Measurements from ENCODE around the gene RGMA. TPM values are rescaled to one million over a fixed set of nuclear protein-coding genes. Genes with fewer than 3 reads are reported as not detected.

RGMA gene
- total RNA-seq, 5 donors from 2014 or later (not counting 1 experiment from before 2014, with no cell fraction given): 0.15 to 0.44 (median 0.23) TPM; not detected in 2

- H3K36me3 ChIP-seq (ENCODE audit: control insufficient read depth in 2 of 2, extremely low read depth in 1 of 2, insufficient read depth in 1 of 2, low read length in 1 of 2): peaks cover 11 to 15% of the 10 kb centered on the region in 2 donors
- no peak for ATAC-seq (replicated peaks in 1 of 4)
- H3K27me3 Mint-ChIP-seq: peaks cover 0 to 2% of the 10 kb centered on the region in 2 donors
- no peak overlapping the region for H3K27ac ChIP-seq (ENCODE audit: low read length)
- peaks cover 22 to 24% (median 24%) of the 10 kb centered on the region in 3 donors for H3K4me1 Mint-ChIP-seq
- ChIA-PET POLR2A (interaction anchor here in 1 of 2 donors (0.5 kb wide), 1 partner anchor 71 kb away, joined by 5 read pairs; no protein-coding TSS in a partner anchor), CTCF (interaction anchor here (0.5 to 4.0 kb wide), 6 partner anchors 9 to 1292 kb away, joined by 3 to 50 read pairs (median 4); no protein-coding TSS in a partner anchor)
- WGBS (ENCODE audit: insufficient coverage): 64% methylated on average over 8 of the region's 9 CpGs
- H3K4me3 ChIP-seq (ENCODE audit: control insufficient read depth in 1 of 2, extremely low read depth in 1 of 2, low read length in 1 of 2): no peak overlapping the region
- H3K27ac Mint-ChIP-seq: no peak overlapping the region
- H3K36me3 Mint-ChIP-seq: peaks cover 7% of the 10 kb centered on the region
- no peak overlapping the region for H3K4me3 Mint-ChIP-seq
- no peak for DNase-seq
- H3K9me3 ChIP-seq: no peaks in the 10 kb centered on the region
- H3K9me3 Mint-ChIP-seq: no peaks in the 10 kb centered on the region
- peaks cover 0 to 9% of the 10 kb centered on the region in 2 experiments for H3K27me3 ChIP-seq (replicated peaks in 1 of 2; ENCODE audit: control insufficient read depth in 2 of 2, extremely low read depth in 1 of 2, insufficient read depth in 2 of 2, low read length in 1 of 2)
- H3K4me1 ChIP-seq (ENCODE audit: control insufficient read depth in 1 of 2, extremely low read depth in 1 of 2, insufficient read depth in 2 of 2, low read length in 2 of 2): peaks cover 0 to 36% of the 10 kb centered on the region in 2 experiments
Observed at GRCh38 chr15:93031103-93031464, 57.9 kb downstream of the RGMA start.

GRCh38 chr15:93030430-93031102, 58.4 kb downstream of the RGMA start:
- Mint-ChIP-seq H3K27ac (peak overlapping the region; percentile 48 to 67), H3K36me3 (peaks cover 12% of the 10 kb centered on the region), H3K4me3 (peak overlapping the region in 1 of 3 donors; percentile 26), H3K9me3 (no peaks in the 10 kb centered on the region), H3K4me1 (peaks cover 22 to 24% (median 22%) of the 10 kb centered on the region in 3 donors), H3K27me3 (no peaks in the 10 kb centered on the region)
- DNase-seq (peak in 34 of 35 experiments; percentile 25 to 83 (median 52)), ATAC-seq (replicated peaks in 1 of 4) (peak; percentile 74 to 79 (median 77))
- Histone ChIP-seq H3K4me3 (ENCODE audit: control insufficient read depth in 1 of 2, extremely low read depth in 1 of 2, low read length in 1 of 2) (no peak overlapping the region), H3K27me3 (replicated peaks in 1 of 2; ENCODE audit: control insufficient read depth in 2 of 2, extremely low read depth in 1 of 2, insufficient read depth in 2 of 2, low read length in 1 of 2) (peaks cover 0 to 8% of the 10 kb centered on the region in 2 experiments), H3K27ac (ENCODE audit: low read length) (no peak overlapping the region), H3K9me3 (no peaks in the 10 kb centered on the region), H3K4me1 (ENCODE audit: control insufficient read depth in 1 of 2, extremely low read depth in 1 of 2, insufficient read depth in 2 of 2, low read length in 2 of 2) (peaks cover 0 to 32% of the 10 kb centered on the region in 2 experiments), H3K36me3 (ENCODE audit: control insufficient read depth in 2 of 2, extremely low read depth in 1 of 2, insufficient read depth in 1 of 2, low read length in 1 of 2) (peaks cover 12 to 20% of the 10 kb centered on the region in 2 donors)
- CTCF ChIA-PET: interaction anchor here (0.5 to 4.0 kb wide), 13 partner anchors 10 to 1293 kb away, joined by 3 to 50 read pairs (median 3); no protein-coding TSS in a partner anchor
- 47% methylated on average over 7 of the region's 20 CpGs for WGBS (ENCODE audit: insufficient coverage)
- POLR2A ChIA-PET: interaction anchor here in 1 of 2 donors (0.5 to 0.7 kb wide), 2 partner anchors 71 to 131 kb away, joined by 3 to 5 read pairs; no protein-coding TSS in a partner anchor

- Mint-ChIP-seq H3K27ac (peak overlapping the region; percentile 48 to 67), H3K36me3 (peaks cover 18% of the 10 kb centered on the region), H3K9me3 (no peaks in the 10 kb centered on the region), H3K27me3 (no peaks in the 10 kb centered on the region), H3K4me3 (peak overlapping the region in 1 of 3 donors; percentile 37), H3K4me1 (peaks cover 28 to 30% (median 28%) of the 10 kb centered on the region in 3 donors)
- ATAC-seq (replicated peaks in 1 of 4) (no peak), DNase-seq (no peak)
- H3K27ac ChIP-seq (ENCODE audit: low read length): no peak overlapping the region
- 84% methylated on average over 11 of the region's 12 CpGs for WGBS (ENCODE audit: insufficient coverage)
- H3K4me1 ChIP-seq (ENCODE audit: control insufficient read depth in 1 of 2, extremely low read depth in 1 of 2, insufficient read depth in 2 of 2, low read length in 2 of 2): peaks cover 3 to 39% of the 10 kb centered on the region in 2 experiments
- ChIA-PET CTCF (interaction anchor here (0.6 to 4.0 kb wide), 12 partner anchors 17 to 1294 kb away, joined by 3 to 50 read pairs (median 4); no protein-coding TSS in a partner anchor), POLR2A (interaction anchor here in 1 of 2 donors (0.7 kb wide), 1 partner anchor 130 kb away, joined by 3 read pairs; no protein-coding TSS in a partner anchor)
- no peak overlapping the region for H3K4me3 ChIP-seq (ENCODE audit: control insufficient read depth in 1 of 2, extremely low read depth in 1 of 2, low read length in 1 of 2)
- H3K36me3 ChIP-seq (ENCODE audit: control insufficient read depth in 2 of 2, extremely low read depth in 1 of 2, insufficient read depth in 1 of 2, low read length in 1 of 2): peaks cover 16 to 27% of the 10 kb centered on the region in 2 donors
- no peaks in the 10 kb centered on the region for H3K9me3 ChIP-seq
- H3K27me3 ChIP-seq (replicated peaks in 1 of 2; ENCODE audit: control insufficient read depth in 2 of 2, extremely low read depth in 1 of 2, insufficient read depth in 2 of 2, low read length in 1 of 2): peaks cover 0 to 8% of the 10 kb centered on the region in 2 experiments
Observed at GRCh38 chr15:93029836-93030429, 59.1 kb downstream of the RGMA start.

DNA sequence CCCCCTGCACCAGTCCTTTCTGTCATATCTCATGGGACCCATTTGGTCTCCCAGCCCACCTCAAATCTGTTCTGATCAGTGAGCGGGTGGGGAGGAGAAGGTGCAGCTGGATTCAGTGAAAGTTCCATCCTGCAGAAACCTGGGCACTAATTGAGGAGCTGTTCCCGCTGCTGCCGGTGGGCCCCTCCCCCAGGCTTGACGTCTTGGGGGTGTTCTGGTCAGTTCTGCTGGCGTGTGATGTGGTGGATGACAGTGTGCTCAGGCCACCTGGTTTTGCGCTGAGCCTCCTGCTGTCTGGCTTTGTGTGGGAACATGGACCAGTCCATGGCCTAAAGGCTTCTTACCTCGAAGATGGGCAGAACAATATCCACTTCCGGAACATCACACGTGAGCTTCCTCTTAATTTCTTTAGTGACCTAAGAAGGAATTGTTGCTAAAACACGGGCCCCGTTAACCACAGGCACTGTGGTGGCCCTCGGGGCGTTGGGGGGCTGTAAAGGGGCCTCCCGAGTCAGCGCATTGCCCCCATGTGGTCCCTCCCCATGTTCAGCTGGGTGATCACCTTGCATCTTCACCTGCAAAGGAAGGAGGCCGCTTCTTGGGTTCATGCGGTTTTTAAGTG, 59.7 kb downstream of the RGMA start:
- Mint-ChIP-seq H3K27me3 (no peaks in the 10 kb centered on the region), H3K4me1 (peaks cover 34 to 36% (median 34%) of the 10 kb centered on the region in 3 donors), H3K9me3 (no peaks in the 10 kb centered on the region), H3K27ac (peak overlapping the region; percentile 44 to 67), H3K4me3 (peak overlapping the region in 1 of 3 donors; percentile 37), H3K36me3 (peaks cover 24% of the 10 kb centered on the region)
- DNase-seq (no peak), ATAC-seq (replicated peaks in 1 of 4) (no peak)
- POLR2A ChIA-PET: no interaction called here
- Histone ChIP-seq H3K27ac (ENCODE audit: low read length) (no peak overlapping the region), H3K4me3 (ENCODE audit: control insufficient read depth in 1 of 2, extremely low read depth in 1 of 2, low read length in 1 of 2) (no peak overlapping the region), H3K27me3 (replicated peaks in 1 of 2; ENCODE audit: control insufficient read depth in 2 of 2, extremely low read depth in 1 of 2, insufficient read depth in 2 of 2, low read length in 1 of 2) (peaks cover 0 to 8% of the 10 kb centered on the region in 2 experiments), H3K4me1 (ENCODE audit: control insufficient read depth in 1 of 2, extremely low read depth in 1 of 2, insufficient read depth in 2 of 2, low read length in 2 of 2) (peaks cover 3 to 44% of the 10 kb centered on the region in 2 experiments), H3K9me3 (no peaks in the 10 kb centered on the region), H3K36me3 (ENCODE audit: control insufficient read depth in 2 of 2, extremely low read depth in 1 of 2, insufficient read depth in 1 of 2, low read length in 1 of 2) (peaks cover 22 to 33% of the 10 kb centered on the region in 2 donors)
- CTCF ChIA-PET: interaction anchor here (0.7 to 4.0 kb wide), 8 partner anchors 18 to 1091 kb away, joined by 3 to 50 read pairs (median 4); no protein-coding TSS in a partner anchor
- WGBS (ENCODE audit: insufficient coverage): 45% methylated on average over 12 of the region's 17 CpGs

DNA sequence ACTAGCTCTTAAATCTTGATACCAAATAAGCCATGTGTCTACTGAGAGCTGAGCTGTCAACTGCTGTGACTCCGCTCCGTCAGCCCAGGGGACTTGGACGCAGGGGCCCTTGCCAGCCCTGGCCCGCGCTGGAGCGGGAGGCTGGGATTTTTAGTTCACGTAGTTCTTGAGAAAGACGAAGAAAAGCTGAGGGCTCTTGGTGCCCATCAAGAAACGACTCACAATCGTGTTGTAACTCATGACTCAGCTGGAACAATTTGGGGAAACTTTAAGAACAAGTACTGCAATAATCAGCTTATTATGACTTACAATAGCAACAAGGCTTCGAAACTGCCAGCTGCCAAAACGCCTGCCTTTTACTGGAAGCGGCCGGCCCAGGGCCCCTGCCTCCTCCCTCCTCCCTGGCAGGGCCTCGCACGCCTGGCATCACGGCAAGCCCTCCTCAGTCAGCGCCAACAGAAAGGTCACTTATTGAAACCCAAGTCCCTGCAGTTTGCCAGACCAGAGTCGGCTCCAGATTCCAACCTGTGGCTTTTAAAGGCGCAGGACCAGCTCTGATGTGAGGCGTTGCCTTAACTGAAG, 60.3 kb downstream of the RGMA start:
- Histone ChIP-seq H3K4me1 (ENCODE audit: control insufficient read depth in 1 of 2, extremely low read depth in 1 of 2, insufficient read depth in 2 of 2, low read length in 2 of 2) (peaks cover 3 to 46% of the 10 kb centered on the region in 2 experiments), H3K9me3 (no peaks in the 10 kb centered on the region), H3K4me3 (ENCODE audit: control insufficient read depth in 1 of 2, extremely low read depth in 1 of 2, low read length in 1 of 2) (no peak overlapping the region), H3K27me3 (replicated peaks in 1 of 2; ENCODE audit: control insufficient read depth in 2 of 2, extremely low read depth in 1 of 2, insufficient read depth in 2 of 2, low read length in 1 of 2) (peaks cover 0 to 8% of the 10 kb centered on the region in 2 experiments), H3K27ac (ENCODE audit: low read length) (no peak overlapping the region), H3K36me3 (ENCODE audit: control insufficient read depth in 2 of 2, extremely low read depth in 1 of 2, insufficient read depth in 1 of 2, low read length in 1 of 2) (peaks cover 23 to 39% of the 10 kb centered on the region in 2 donors)
- POLR2A ChIA-PET: no interaction called here
- Mint-ChIP-seq H3K4me1 (peaks cover 39 to 42% (median 40%) of the 10 kb centered on the region in 3 donors), H3K4me3 (no peak overlapping the region), H3K27ac (peak overlapping the region; percentile 29 to 67), H3K36me3 (peaks cover 30% of the 10 kb centered on the region), H3K27me3 (no peaks in the 10 kb centered on the region), H3K9me3 (no peaks in the 10 kb centered on the region)
- CTCF ChIA-PET: interaction anchor here (1.0 to 4.0 kb wide), 4 partner anchors 28 to 1091 kb away, joined by 3 to 50 read pairs (median 4); no protein-coding TSS in a partner anchor
- no peak for ATAC-seq (replicated peaks in 1 of 4)
- WGBS (ENCODE audit: insufficient coverage): 74% methylated on average over 19 of the region's 21 CpGs
- no peak for DNase-seq

Measured in T-cell (primary cell).